Body of pancreas (tissue), 4 donors: ENCODE results near the gene PLK2.

ENCODE experiments used
- POLR2A ChIP-seq, 3 donors: fragments of 450-650 bp; IDR thresholded peaks; one replicate each; pipeline ENCODE4 v1.6.1; 2016; ENCODE audit warnings: antibody characterized with exemption in 3 of 3, mild to moderate bottlenecking in 2 of 3
- TF ChIP-seq, protein P1 (sequence below), 7 experiments: fragments of 450-650 bp in 4 of 7; fragments of 200-600 bp in 3 of 7; sonication (generic) in 3 of 7; IDR thresholded peaks; one replicate each; pipeline ENCODE4 v1.5.1; 2016 to 2019; ENCODE audit warnings: antibody characterized with exemption in 7 of 7

DNA sequence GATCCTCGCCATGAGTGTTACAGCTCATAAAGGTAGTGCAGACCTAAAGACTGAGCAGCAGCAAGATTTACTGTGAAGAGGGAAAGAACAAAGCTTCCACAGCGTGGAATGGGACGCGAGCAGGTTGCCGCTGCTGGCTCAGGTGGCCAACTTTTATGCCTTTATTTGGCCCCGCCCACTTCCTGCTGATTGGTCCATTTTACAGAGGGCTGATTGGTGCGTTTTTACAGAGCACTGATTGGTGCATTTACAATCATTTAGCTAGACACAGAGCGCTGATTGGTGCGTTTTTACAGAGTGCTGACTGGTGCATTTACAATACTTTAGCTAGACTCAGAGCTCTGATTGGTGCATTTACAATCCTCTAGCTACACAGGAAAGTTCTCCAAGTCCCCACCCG, 13.9 kb downstream of the PLK2 start:
- no peak for TF ChIP-seq POLR2A (IDR thresholded peaks at IDR 0.05)
- TF ChIP-seq, protein P1, sequence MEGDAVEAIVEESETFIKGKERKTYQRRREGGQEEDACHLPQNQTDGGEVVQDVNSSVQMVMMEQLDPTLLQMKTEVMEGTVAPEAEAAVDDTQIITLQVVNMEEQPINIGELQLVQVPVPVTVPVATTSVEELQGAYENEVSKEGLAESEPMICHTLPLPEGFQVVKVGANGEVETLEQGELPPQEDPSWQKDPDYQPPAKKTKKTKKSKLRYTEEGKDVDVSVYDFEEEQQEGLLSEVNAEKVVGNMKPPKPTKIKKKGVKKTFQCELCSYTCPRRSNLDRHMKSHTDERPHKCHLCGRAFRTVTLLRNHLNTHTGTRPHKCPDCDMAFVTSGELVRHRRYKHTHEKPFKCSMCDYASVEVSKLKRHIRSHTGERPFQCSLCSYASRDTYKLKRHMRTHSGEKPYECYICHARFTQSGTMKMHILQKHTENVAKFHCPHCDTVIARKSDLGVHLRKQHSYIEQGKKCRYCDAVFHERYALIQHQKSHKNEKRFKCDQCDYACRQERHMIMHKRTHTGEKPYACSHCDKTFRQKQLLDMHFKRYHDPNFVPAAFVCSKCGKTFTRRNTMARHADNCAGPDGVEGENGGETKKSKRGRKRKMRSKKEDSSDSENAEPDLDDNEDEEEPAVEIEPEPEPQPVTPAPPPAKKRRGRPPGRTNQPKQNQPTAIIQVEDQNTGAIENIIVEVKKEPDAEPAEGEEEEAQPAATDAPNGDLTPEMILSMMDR (IDR thresholded peaks at IDR 0.05), result no peak
